Mesenchymal stem cell (in vitro differentiated cells and primary cell): ENCODE results near the gene C6orf132.

Experiments used
- DNase-seq: peaks from one replicate; pipeline ENCODE4 v3.0.0-alpha.2; 2013
- H2AFZ ChIP-seq: one replicate; pipeline ENCODE4 v1.6.1; 2013; ENCODE audit warnings: low read depth, mild to moderate bottlenecking, control low read depth, inconsistent platforms, low read length, moderate library complexity
- H2AK5ac ChIP-seq: 2 replicates; pipeline ENCODE4 v1.6.1; 2013; ENCODE audit warnings: low read length, moderate library complexity, mild to moderate bottlenecking, inconsistent platforms; ENCODE audit not compliant: severe bottlenecking
- H2BK120ac ChIP-seq: one replicate; pipeline ENCODE4 v1.6.1; 2013; ENCODE audit warnings: low read depth, mild to moderate bottlenecking, inconsistent platforms, low read length, moderate library complexity
- H2BK12ac ChIP-seq, 2 experiments: one replicate each; pipeline ENCODE4 v1.6.1; 2013; ENCODE audit warnings: inconsistent platforms in 2 of 2, low read length in 2 of 2, mild to moderate bottlenecking in 2 of 2, moderate library complexity in 2 of 2, control low read depth in 1 of 2
- H2BK15ac ChIP-seq: one replicate; pipeline ENCODE4 v1.6.1; 2013; ENCODE audit warnings: mild to moderate bottlenecking, low read depth, inconsistent platforms; ENCODE audit not compliant: poor library complexity, severe bottlenecking
- H2BK5ac ChIP-seq: 2 replicates; pipeline ENCODE4 v1.6.1; 2013; ENCODE audit warnings: low read depth, mild to moderate bottlenecking, low read length, control low read depth, inconsistent platforms; ENCODE audit not compliant: poor library complexity, severe bottlenecking
- H3K14ac ChIP-seq, 2 experiments: one replicate each; pipeline ENCODE4 v1.6.1; 2013; ENCODE audit warnings: inconsistent platforms in 2 of 2, low read length in 2 of 2, control low read depth in 1 of 2, mild to moderate bottlenecking in 1 of 2, moderate library complexity in 1 of 2
- H3K18ac ChIP-seq, 2 experiments: one replicate each; pipeline ENCODE4 v1.6.1; 2013; ENCODE audit warnings: inconsistent platforms in 2 of 2, low read length in 2 of 2, control low read depth in 1 of 2, low read depth in 1 of 2, mild to moderate bottlenecking in 1 of 2
- H3K23ac ChIP-seq, 2 experiments: one replicate each; pipeline ENCODE4 v1.6.1; 2013; ENCODE audit warnings: inconsistent platforms in 2 of 2, low read length in 2 of 2, mild to moderate bottlenecking in 2 of 2, moderate library complexity in 2 of 2, control low read depth in 1 of 2
- H3K27ac ChIP-seq: 2 replicates; pipeline ENCODE4 v1.5.1; 2013; ENCODE audit warnings: mild to moderate bottlenecking, moderate library complexity, low read length, control low read depth, inconsistent platforms; ENCODE audit not compliant: poor library complexity, severe bottlenecking
- H3K27me3 ChIP-seq, 2 experiments: 2 replicates each; pipeline versions ENCODE4 v1.6.1 to v1.7.0; 2013; ENCODE audit warnings: low read length in 2 of 2, mild to moderate bottlenecking in 2 of 2, moderate library complexity in 2 of 2, control low read depth in 1 of 2, inconsistent platforms in 1 of 2; ENCODE audit not compliant: control insufficient read depth in 1 of 2, insufficient read depth in 1 of 2
- H3K36me3 ChIP-seq, 2 experiments: 2 replicates each; pipeline versions ENCODE4 v1.6.1 to v1.7.0; 2013; ENCODE audit warnings: low read length in 2 of 2, control low read depth in 1 of 2, inconsistent platforms in 1 of 2, low read depth in 1 of 2, mild to moderate bottlenecking in 1 of 2; ENCODE audit not compliant: insufficient read depth in 2 of 2, control insufficient read depth in 1 of 2
- H3K4ac ChIP-seq, 2 experiments: one replicate each; pipeline ENCODE4 v1.6.1; 2013; ENCODE audit warnings: inconsistent platforms in 2 of 2, low read length in 2 of 2, mild to moderate bottlenecking in 2 of 2, moderate library complexity in 2 of 2, control low read depth in 1 of 2, low read depth in 1 of 2
- H3K4me1 ChIP-seq: 2 replicates; pipeline ENCODE4 v1.6.1; 2013; ENCODE audit warnings: low read depth, low read length, control low read depth; ENCODE audit not compliant: control insufficient read depth, insufficient read depth
- H3K4me2 ChIP-seq: 2 replicates; pipeline ENCODE4 v1.6.1; 2013; ENCODE audit warnings: low read length, mild to moderate bottlenecking, inconsistent platforms; ENCODE audit not compliant: poor library complexity, severe bottlenecking
- H3K4me3 ChIP-seq, 2 experiments: 2 replicates each; pipeline versions ENCODE4 v1.5.1 to v1.7.0; 2013; ENCODE audit warnings: low read length in 2 of 2, mild to moderate bottlenecking in 2 of 2, control low read depth in 1 of 2, low read depth in 1 of 2; ENCODE audit not compliant: insufficient read depth in 1 of 2
- H3K79me1 ChIP-seq: replicated peaks from 2 replicates; pipeline ENCODE4 v1.6.1; 2013; ENCODE audit warnings: mild to moderate bottlenecking, control low read depth, low read length, inconsistent platforms; ENCODE audit not compliant: poor library complexity, severe bottlenecking
- H3K9ac ChIP-seq: 2 replicates; pipeline ENCODE4 v1.7.0; 2013; ENCODE audit warnings: mild to moderate bottlenecking, low read length, moderate library complexity
- H3K9me3 ChIP-seq: 2 replicates; pipeline ENCODE4 v1.7.0; 2013; ENCODE audit warnings: mild to moderate bottlenecking, low read length; ENCODE audit not compliant: control insufficient read depth
- H4K8ac ChIP-seq: one replicate; pipeline ENCODE4 v1.6.1; 2013; ENCODE audit warnings: inconsistent platforms, mild to moderate bottlenecking, low read length, moderate library complexity
- H4K91ac ChIP-seq: one replicate; pipeline ENCODE4 v1.6.1; 2013; ENCODE audit warnings: mild to moderate bottlenecking, low read length, inconsistent platforms
- WGBS: methylation state at CpG from one replicate; pipeline ENCODE4 v1.1.7; 2013; ENCODE audit warnings: mixed read lengths; 5-methylcytosine and 5-hydroxymethylcytosine counted together

C6orf132 gene

DNA sequence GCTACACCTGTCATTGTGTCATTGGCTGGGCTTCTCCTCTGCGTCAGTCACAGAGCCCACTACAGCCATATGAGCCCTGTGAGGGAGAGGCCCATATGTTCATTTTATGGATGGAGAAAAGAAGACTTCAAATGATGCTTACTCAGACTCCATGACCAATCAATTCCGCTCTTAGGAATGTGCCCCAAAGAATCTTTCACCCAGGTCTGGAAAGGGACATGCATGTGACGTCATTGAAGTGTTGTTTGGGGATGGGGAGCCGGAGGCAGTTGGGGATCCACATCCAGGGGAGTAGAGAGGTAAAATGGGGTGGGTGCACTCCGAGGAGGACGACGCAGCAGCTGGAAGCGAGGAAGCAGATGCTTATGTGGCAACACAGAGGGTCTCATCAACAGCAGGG lies 9.6 kb upstream of the C6orf132 start:
- Histone ChIP-seq H4K8ac (no peak overlapping the region), H3K4me1 (peaks cover 2% of the 10 kb centered on the region), H4K91ac (no peak overlapping the region), H3K18ac (no peak overlapping the region), H3K9me3 (no peaks in the 10 kb centered on the region), H3K9ac (no peak overlapping the region), H3K4me3 (no peak overlapping the region), H3K27ac (no peak overlapping the region), H3K27me3 (peaks cover 0 to 5% of the 10 kb centered on the region in 2 experiments), H2BK120ac (no peak overlapping the region), H3K14ac (no peak overlapping the region), H3K79me1 (no peaks in the 10 kb centered on the region), H2BK15ac (no peak overlapping the region), H2AK5ac (no peak overlapping the region), H2BK5ac (no peak overlapping the region), H3K4ac (no peak overlapping the region), H3K36me3 (no peaks in the 10 kb centered on the region), H2AFZ (no peak overlapping the region), H3K23ac (no peak overlapping the region), H3K4me2 (no peak overlapping the region), H2BK12ac (no peak overlapping the region)
- 90% methylated on average over 7 of the region's 8 CpGs for WGBS
- DNase-seq: no peak

DNA sequence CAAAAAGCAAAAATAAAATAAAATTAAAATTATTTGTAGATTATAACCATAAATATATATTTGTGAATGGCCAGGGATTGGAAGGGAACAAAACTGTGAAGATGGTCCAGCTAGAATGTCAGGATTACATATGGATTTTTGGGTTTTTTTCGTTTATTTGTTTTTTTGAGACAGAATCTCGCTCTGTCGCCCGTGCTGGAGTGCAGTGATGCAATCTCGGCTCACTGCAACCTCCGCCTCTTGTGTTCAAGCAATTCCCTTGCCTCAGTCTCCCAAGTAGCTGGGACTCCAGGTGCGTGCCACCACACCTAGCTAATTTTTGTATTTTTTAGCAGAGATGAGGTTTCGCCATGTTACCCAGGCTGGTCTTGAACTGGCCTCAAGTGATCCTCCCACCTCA lies 7.8 kb upstream of the C6orf132 start:
- Histone ChIP-seq H3K27me3 (peaks cover 0 to 5% of the 10 kb centered on the region in 2 experiments), H3K9me3 (no peaks in the 10 kb centered on the region), H3K4me3 (no peak overlapping the region), H3K4ac (no peak overlapping the region), H2BK12ac (no peak overlapping the region), H3K27ac (no peak overlapping the region), H3K14ac (no peak overlapping the region), H2AK5ac (no peak overlapping the region), H3K4me2 (no peak overlapping the region), H3K4me1 (peaks cover 2% of the 10 kb centered on the region), H2BK5ac (no peak overlapping the region), H3K18ac (no peak overlapping the region), H4K8ac (no peak overlapping the region), H2BK120ac (no peak overlapping the region), H2AFZ (no peak overlapping the region), H3K79me1 (no peaks in the 10 kb centered on the region), H3K23ac (no peak overlapping the region), H4K91ac (no peak overlapping the region), H3K9ac (no peak overlapping the region), H3K36me3 (no peaks in the 10 kb centered on the region), H2BK15ac (no peak overlapping the region)
- 96% methylated on average over 8 of the region's 8 CpGs for WGBS
- DNase-seq: no peak

DNA sequence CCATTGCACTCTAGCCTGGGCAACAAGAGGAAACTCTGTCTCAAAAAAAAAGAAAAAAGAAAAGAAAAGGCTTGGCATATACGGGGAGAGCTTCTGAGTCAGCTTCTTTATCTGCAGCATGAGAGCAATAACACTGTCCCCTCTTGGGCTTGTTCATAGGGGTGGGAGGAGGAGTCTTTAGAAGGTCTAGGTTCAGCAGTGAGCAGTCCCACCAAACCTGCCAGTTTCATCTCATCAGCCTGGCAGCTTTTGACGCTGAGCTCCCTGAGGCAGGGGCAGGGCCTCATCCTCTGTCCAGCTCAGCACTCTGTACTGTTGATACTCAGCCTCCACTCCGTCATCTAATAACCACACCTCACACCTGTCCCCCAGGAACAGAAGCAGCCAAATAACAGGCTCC lies 5.6 kb upstream of the C6orf132 start:
- 59% methylated on average over 3 of the region's 3 CpGs for WGBS
- DNase-seq: no peak
- H2AFZ ChIP-seq: no peak overlapping the region

DNA sequence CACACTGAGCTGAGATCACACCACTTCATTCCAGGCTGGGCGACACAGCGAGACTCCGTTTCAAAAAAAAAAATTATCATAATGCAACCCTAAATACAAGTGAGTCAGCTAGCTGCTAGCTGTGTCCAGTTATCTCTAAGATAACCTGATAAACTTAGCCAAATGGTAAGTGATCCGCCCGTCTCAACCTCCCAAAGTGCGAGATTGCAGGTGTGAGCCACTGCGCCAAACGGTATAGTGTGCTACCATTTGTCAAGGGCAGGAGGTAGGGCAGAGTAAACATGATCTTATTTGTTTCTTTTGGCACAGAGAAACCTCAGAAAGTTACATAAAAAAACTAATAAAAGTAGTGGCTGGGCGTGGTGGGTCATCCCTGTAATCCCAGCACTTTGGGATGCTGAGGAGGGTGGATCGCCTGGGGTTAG lies 4.7 kb upstream of the C6orf132 start:
- Histone ChIP-seq H2BK15ac (no peak overlapping the region), H3K27me3 (no peaks in the 10 kb centered on the region), H4K8ac (no peak overlapping the region), H3K9ac (no peak overlapping the region), H3K4me1 (peaks cover 8% of the 10 kb centered on the region), H3K23ac (no peak overlapping the region), H3K18ac (no peak overlapping the region), H3K4me2 (no peak overlapping the region), H3K14ac (no peak overlapping the region), H2BK120ac (no peak overlapping the region), H3K4me3 (no peak overlapping the region), H3K27ac (no peak overlapping the region), H4K91ac (no peak overlapping the region), H3K36me3 (no peaks in the 10 kb centered on the region), H3K79me1 (peaks cover 5% of the 10 kb centered on the region), H2AFZ (no peak overlapping the region), H2BK12ac (no peak overlapping the region), H3K4ac (no peak overlapping the region), H2BK5ac (no peak overlapping the region), H3K9me3 (no peaks in the 10 kb centered on the region), H2AK5ac (no peak overlapping the region)
- DNase-seq: no peak
- 86% methylated on average over 10 of the region's 10 CpGs for WGBS

More for the DNA sequence above, 5.6 kb upstream of the C6orf132 start:
- no peak overlapping the region for H3K4ac ChIP-seq
- H3K79me1 ChIP-seq: no peaks in the 10 kb centered on the region
- H2BK12ac ChIP-seq: no peak overlapping the region
- H3K27ac ChIP-seq: no peak overlapping the region
- no peak overlapping the region for H2BK15ac ChIP-seq
- H3K18ac ChIP-seq: no peak overlapping the region
- no peak overlapping the region for H3K9ac ChIP-seq
- H3K27me3 ChIP-seq: no peaks in the 10 kb centered on the region
- H2BK120ac ChIP-seq: no peak overlapping the region
- H4K8ac ChIP-seq: no peak overlapping the region
- H2BK5ac ChIP-seq: no peak overlapping the region
- H3K4me2 ChIP-seq: no peak overlapping the region
- H4K91ac ChIP-seq: no peak overlapping the region
- H2AK5ac ChIP-seq: no peak overlapping the region
- H3K23ac ChIP-seq: no peak overlapping the region
- no peak overlapping the region for H3K14ac ChIP-seq
- no peaks in the 10 kb centered on the region for H3K36me3 ChIP-seq
- H3K9me3 ChIP-seq: no peaks in the 10 kb centered on the region
- H3K4me3 ChIP-seq: no peak overlapping the region
- H3K4me1 ChIP-seq: peaks cover 4% of the 10 kb centered on the region
